H1 (cell line): ENCODE data around the gene PDHX. TPM values are rescaled to one million over a fixed set of nuclear protein-coding genes. Genes with fewer than 3 reads are reported as not detected.

Experiments used
- CTCF ChIA-PET: fragments of 300-600 bp; sonication (Branson Sonifier 250); formaldehyde crosslinking; loops from one replicate; lab custom pipeline; 2021; ENCODE audit not compliant: partially characterized antibody; lab: Charles Lee
- POLR2A ChIA-PET: fragments of 300-600 bp; sonication (Branson Sonifier 250); formaldehyde crosslinking; loops from one replicate; lab custom pipeline; 2021; ENCODE audit warnings: inconsistent platforms; ENCODE audit not compliant: partially characterized antibody; lab: Charles Lee
- DNase-seq, 2 experiments: peaks; one replicate each; pipeline versions ENCODE4 v3.0.0 to v3.0.0-alpha.2; 2010 to 2022; ENCODE audit warnings: low spot score in 2 of 2, low read depth in 1 of 2, mixed read lengths in 1 of 2
- FAIRE-seq: peaks from 2 replicates; lab custom pipeline; 2011; peaks lifted over from hg19 to GRCh38; lab: Jason Lieb, UNC
- H2AFZ ChIP-seq: 2 replicates; pipeline ENCODE4 v1.8.1; 2012; ENCODE audit warnings: low read length, inconsistent platforms
- H2AK5ac ChIP-seq: 2 replicates; pipeline ENCODE4 v1.6.1; 2013; ENCODE audit warnings: low read depth, low read length
- H2BK120ac ChIP-seq: replicated peaks from 2 replicates; pipeline ENCODE3; 2013; ENCODE audit warnings: low read depth, low read length, inconsistent platforms
- H2BK12ac ChIP-seq: 2 replicates; pipeline ENCODE4 v1.6.1; 2013; ENCODE audit warnings: low read depth, low read length
- H2BK15ac ChIP-seq: 2 replicates; pipeline ENCODE4 v1.6.1; 2013; ENCODE audit warnings: low read length
- H2BK20ac ChIP-seq: 2 replicates; pipeline ENCODE4 v1.6.1; 2013; ENCODE audit warnings: low read length
- H2BK5ac ChIP-seq: 2 replicates; pipeline ENCODE4 v1.6.1; 2013; ENCODE audit warnings: low read depth, low read length
- H3K14ac ChIP-seq: 2 replicates; pipeline ENCODE4 v1.6.1; 2013; ENCODE audit warnings: inconsistent platforms; ENCODE audit not compliant: insufficient read length
- H3K18ac ChIP-seq: 2 replicates; pipeline ENCODE4 v1.6.1; 2013; ENCODE audit warnings: low read length; ENCODE audit errors: extremely low read depth
- H3K23ac ChIP-seq: 2 replicates; pipeline ENCODE4 v1.6.1; 2013; ENCODE audit warnings: inconsistent platforms; ENCODE audit not compliant: insufficient read length
- H3K23me2 ChIP-seq: 2 replicates; pipeline ENCODE4 v1.6.1; 2013; ENCODE audit warnings: low read depth, low read length
- H3K27ac ChIP-seq: 2 replicates; pipeline ENCODE4 v1.6.1; 2011; ENCODE audit warnings: low read depth, low read length, inconsistent platforms
- H3K27me3 ChIP-seq, 4 experiments: replicated peaks in 1 of 4; 1 replicate in 1 of 4; 2 replicates in 3 of 4; pipeline versions ENCODE4 v1.6.1 to v1.8.1; 2011 to 2013; ENCODE audit warnings: low read length in 3 of 4, mild to moderate bottlenecking in 3 of 4, inconsistent platforms in 2 of 4, mixed read lengths in 2 of 4, moderate library complexity in 1 of 4; ENCODE audit not compliant: control insufficient read depth in 3 of 4, insufficient read depth in 3 of 4; ENCODE audit errors: extremely low read depth in 1 of 4
- H3K36me3 ChIP-seq, 4 experiments: 2 replicates each; pipeline versions ENCODE4 v1.6.1 to v1.8.1; 2011 to 2013; ENCODE audit warnings: mild to moderate bottlenecking in 4 of 4, low read length in 3 of 4, moderate library complexity in 2 of 4, control low read depth in 1 of 4, inconsistent platforms in 1 of 4; ENCODE audit not compliant: insufficient read depth in 4 of 4, control insufficient read depth in 2 of 4
- H3K4ac ChIP-seq: replicated peaks from 2 replicates; pipeline ENCODE3; 2013; ENCODE audit warnings: low read length, low read depth, mixed read lengths, inconsistent platforms; ENCODE audit not compliant: insufficient read length
- H3K4me1 ChIP-seq, 4 experiments: replicated peaks in 1 of 4; 1 replicate in 1 of 4; 2 replicates in 3 of 4; pipeline versions ENCODE4 v1.6.1 to v1.8.1; 2011 to 2013; ENCODE audit warnings: low read length in 3 of 4, inconsistent platforms in 2 of 4, mixed read lengths in 1 of 4; ENCODE audit not compliant: insufficient read depth in 4 of 4, control insufficient read depth in 3 of 4
- H3K4me2 ChIP-seq, 2 experiments: 2 replicates each; pipeline versions ENCODE4 v1.6.1 to v1.8.1; 2011 to 2013; ENCODE audit warnings: low read depth in 2 of 2, low read length in 2 of 2, control low read depth in 1 of 2, inconsistent platforms in 1 of 2, mild to moderate bottlenecking in 1 of 2; ENCODE audit not compliant: insufficient read depth in 1 of 2
- H3K4me3 ChIP-seq, 4 experiments: fragments of 200-600, 300-600 bp in 1 of 4; sonication (generic), shearing (Covaris generic), sonication (Bioruptor Twin) in 1 of 4; 2 replicates each; pipeline versions ENCODE4 v1.5.1 to v1.8.1; 2011 to 2016; ENCODE audit warnings: low read length in 4 of 4, low read depth in 3 of 4, control low read depth in 2 of 4, inconsistent platforms in 2 of 4, mild to moderate bottlenecking in 2 of 4, mixed read lengths in 1 of 4, moderate library complexity in 1 of 4; ENCODE audit not compliant: insufficient read depth in 2 of 4; ENCODE audit errors: extremely low read depth in 1 of 4
- H3K56ac ChIP-seq: replicated peaks from 2 replicates; pipeline ENCODE3; 2013; ENCODE audit warnings: low read depth, mild to moderate bottlenecking, mixed read lengths, low read length, inconsistent platforms; ENCODE audit not compliant: insufficient read length
- H3K79me1 ChIP-seq: 2 replicates; pipeline ENCODE4 v1.6.1; 2013; ENCODE audit warnings: low read depth, low read length, control low read depth
- H3K79me2 ChIP-seq, 2 experiments: 2 replicates each; pipeline versions ENCODE4 v1.6.1 to v1.8.1; 2012 to 2013; ENCODE audit warnings: low read length in 2 of 2, mild to moderate bottlenecking in 2 of 2, inconsistent platforms in 1 of 2; ENCODE audit not compliant: insufficient read depth in 2 of 2, control insufficient read depth in 1 of 2
- H3K9ac ChIP-seq, 4 experiments: replicated peaks in 1 of 4; 1 replicate in 1 of 4; 2 replicates in 3 of 4; pipeline versions ENCODE4 v1.6.1 to v1.8.1; 2011 to 2013; ENCODE audit warnings: low read depth in 3 of 4, low read length in 3 of 4, control low read depth in 2 of 4, mild to moderate bottlenecking in 2 of 4, moderate library complexity in 2 of 4, inconsistent platforms in 1 of 4; ENCODE audit errors: extremely low read depth in 1 of 4
- H3K9me3 ChIP-seq, 2 experiments: 2 replicates each; pipeline versions ENCODE4 v1.6.1 to v1.8.1; 2012 to 2013; ENCODE audit warnings: mild to moderate bottlenecking in 2 of 2, moderate library complexity in 2 of 2, control low read depth in 1 of 2, inconsistent platforms in 1 of 2, low read depth in 1 of 2, low read length in 1 of 2, mixed read lengths in 1 of 2; ENCODE audit not compliant: insufficient read depth in 2 of 2
- H4K20me1 ChIP-seq, 2 experiments: replicated peaks in 1 of 2; 2 replicates each; pipeline versions ENCODE3 to v1.8.1; 2011 to 2013; ENCODE audit warnings: inconsistent platforms in 2 of 2, low read length in 2 of 2, mild to moderate bottlenecking in 1 of 2; ENCODE audit not compliant: insufficient read depth in 2 of 2, control insufficient read depth in 1 of 2
- H4K5ac ChIP-seq: 2 replicates; pipeline ENCODE4 v1.6.1; 2013; ENCODE audit warnings: low read length, low read depth, mixed read lengths, inconsistent platforms; ENCODE audit not compliant: insufficient read length
- H4K8ac ChIP-seq: 2 replicates; pipeline ENCODE4 v1.8.0; 2013; ENCODE audit warnings: mild to moderate bottlenecking, moderate library complexity, low read length, inconsistent platforms; ENCODE audit not compliant: insufficient read depth; ENCODE audit errors: extremely low read depth
- H4K91ac ChIP-seq: replicated peaks from 2 replicates; pipeline ENCODE3; 2013; ENCODE audit warnings: low read length, mixed read lengths, inconsistent platforms; ENCODE audit not compliant: insufficient read length
- CEBPB ChIP-seq: IDR thresholded peaks from 2 replicates; pipeline ENCODE4 v1.6.1; 2012; ENCODE audit warnings: low read depth, low read length
- CHD1 ChIP-seq: IDR thresholded peaks from 2 replicates; pipeline ENCODE4 v1.6.1; 2012; ENCODE audit warnings: low read depth, low read length, improper control_type of control experiment
- FOSL1 ChIP-seq: IDR thresholded peaks from 2 replicates; pipeline ENCODE4 v1.6.1; 2011; ENCODE audit warnings: mild to moderate bottlenecking, low read depth, low read length, moderate library complexity; ENCODE audit not compliant: insufficient read depth
- KDM1A ChIP-seq: fragments of 200-600, 300-600 bp; sonication (generic); IDR thresholded peaks from 2 replicates; pipeline ENCODE4 v1.7.1; 2016; ENCODE audit warnings: mild to moderate bottlenecking, low read length, borderline replicate concordance
- KDM4A ChIP-seq: IDR thresholded peaks from one replicate; pipeline ENCODE4 v1.7.1; 2012; ENCODE audit warnings: low read depth, mild to moderate bottlenecking, moderate library complexity, low read length, inconsistent platforms; ENCODE audit not compliant: severe bottlenecking
- PHF8 ChIP-seq: fragments of 200-600 bp; sonication (generic); conservative IDR thresholded peaks from 2 replicates; pipeline ENCODE4 v1.7.1; 2012; ENCODE audit warnings: low read depth, mild to moderate bottlenecking, inconsistent platforms, low read length, moderate library complexity
- RBBP5 ChIP-seq: IDR thresholded peaks from 2 replicates; pipeline ENCODE4 v1.7.1; 2012; ENCODE audit warnings: low read depth, mild to moderate bottlenecking, inconsistent platforms, low read length, moderate library complexity, borderline replicate concordance
- RXRA ChIP-seq: IDR thresholded peaks from 2 replicates; pipeline ENCODE4 v1.6.1; 2011; ENCODE audit warnings: low read depth, mild to moderate bottlenecking, low read length, moderate library complexity; ENCODE audit not compliant: insufficient read depth
- SAP30 ChIP-seq: fragments of 300-600 bp; sonication (generic); IDR thresholded peaks from 2 replicates; pipeline ENCODE4 v1.7.1; 2012; ENCODE audit warnings: low read length, moderate library complexity, mild to moderate bottlenecking, inconsistent platforms; ENCODE audit not compliant: insufficient read depth, insufficient replicate concordance
- SIRT6 ChIP-seq: IDR thresholded peaks from one replicate; pipeline ENCODE4 v1.7.1; 2012; ENCODE audit warnings: low read length, inconsistent platforms
- SIX5 ChIP-seq: IDR thresholded peaks from 2 replicates; pipeline ENCODE4 v1.6.1; 2011; ENCODE audit warnings: mild to moderate bottlenecking, low read depth, low read length
- TEAD4 ChIP-seq: IDR thresholded peaks from 2 replicates; pipeline ENCODE4 v1.6.1; 2012; ENCODE audit warnings: low read depth, low read length, inconsistent platforms, mixed read lengths
- USF2 ChIP-seq: IDR thresholded peaks from 2 replicates; pipeline ENCODE4 v1.6.1; 2011; ENCODE audit warnings: low read length, improper control_type of control experiment
- ZNF274 ChIP-seq: IDR thresholded peaks from 2 replicates; pipeline ENCODE4 v1.7.0; 2012; ENCODE audit warnings: low read length, borderline replicate concordance; ENCODE audit errors: extremely low read depth
- WGBS, 2 experiments: shearing (Covaris generic) in 1 of 2; methylation state at CpG; one replicate each; pipeline versions ENCODE4 v1.1.6 to v1.1.7; 2013 to 2015; ENCODE audit warnings: low lambda C conversion rate in 2 of 2, mixed read lengths in 2 of 2, inconsistent platforms in 1 of 2, low coverage in 1 of 2, missing lambda C conversion rate in 1 of 2; ENCODE audit not compliant: insufficient replicate concordance in 2 of 2, insufficient coverage in 1 of 2, insufficient read length in 1 of 2; ENCODE audit errors: extremely low coverage in 1 of 2, missing lambda C conversion rate in 1 of 2; 5-methylcytosine and 5-hydroxymethylcytosine counted together
- polyA plus RNA-seq, 7 experiments: library from polyadenylated mRNA; depleted of rRNA in 3 of 7; stranded (reverse) in 5 of 7; unstranded in 2 of 7; fragments of >200 nt in 5 of 7; fragments of 200-250 nt in 2 of 7; gene quantifications; 1 replicate in 5 of 7; 2 replicates in 1 of 7; 4 replicates in 1 of 7; pipeline versions ENCODE4 v1.2.1 to v1.2.3, GENCODE V29; 2011 to 2013; ENCODE audit warnings: missing spikeins in 2 of 7, mixed read lengths in 2 of 7
- total RNA-seq: library from RNA; stranded (reverse); fragmentation: NEBNext Ultra II Directional; extraction: Animal tissue kit (Norgen Biotek cat#: 25700); gene quantifications from 2 replicates; pipeline ENCODE4 v1.2.1, GENCODE V29; 2021

PDHX gene
- total and polyA plus RNA-seq, 2 of the 8 experiments (the other 6 are each of a cell fraction or from before 2014, with no cell fraction given): 12.4 to 51.9 TPM

- Histone ChIP-seq H3K4me3 (no peak overlapping the region), H2BK120ac (no peak overlapping the region), H3K18ac (no peak overlapping the region), H4K5ac (no peak overlapping the region), H2BK20ac (no peak overlapping the region), H4K20me1 (peaks cover 0 to 1% of the 10 kb centered on the region in 2 experiments), H2AK5ac (no peak overlapping the region), H2BK15ac (no peak overlapping the region), H3K23me2 (no peaks in the 10 kb centered on the region), H4K91ac (no peak overlapping the region), H3K9me3 (no peaks in the 10 kb centered on the region; a peak in 1 of 4 replicates), H3K23ac (no peak overlapping the region), H3K4me2 (no peak overlapping the region), H3K56ac (no peak overlapping the region), H2BK5ac (no peak overlapping the region), H2BK12ac (no peak overlapping the region), H3K4ac (no peak overlapping the region), H3K4me1 (no peaks in the 10 kb centered on the region), H4K8ac (no peak overlapping the region), H3K14ac (no peak overlapping the region), H3K79me1 (no peaks in the 10 kb centered on the region), H3K27ac (no peak overlapping the region), H3K27me3 (no peaks in the 10 kb centered on the region), H3K36me3 (peaks cover 0 to 30% (median 11%) of the 10 kb centered on the region in 4 experiments; a peak in 4 of 8 replicates), H3K79me2 (no peaks in the 10 kb centered on the region), H3K9ac (no peak overlapping the region), H2AFZ (no peak overlapping the region)
- 88% methylated on average over 2 of the region's 2 CpGs; no CpG with 5 or more reads in 1 of the 2 experiments for WGBS, 2 experiments
- POLR2A ChIA-PET: no interaction called here
- no peak for DNase-seq
- CTCF ChIA-PET: interaction anchor here (1.0 kb wide), 1 partner anchor 67 kb away, joined by 3 read pairs; no protein-coding TSS in a partner anchor
- no peak for FAIRE-seq
- TF ChIP-seq RXRA (no peak), PHF8 (no peak), FOSL1 (no peak), KDM4A (no peak), SIX5 (no peak), SAP30 (no peak), RBBP5 (no peak), USF2 (no peak), SIRT6 (no peak), TEAD4 (no peak), KDM1A (no peak), CHD1 (no peak), ZNF274 (no peak), CEBPB (no peak)
Observed at GRCh38 chr11:34972892-34973291, 56.5 kb downstream of the PDHX start.
